Spinal cord (tissue), 10 donors: ENCODE results near the gene LUZP1. TPM values are rescaled to one million over a fixed set of nuclear protein-coding genes. Genes with fewer than 3 reads are reported as not detected.
A peak's percentile ranks its signal among the peaks of the same experiment; 100 is the strongest.
"Not testable (repeated sequence)": the region's sequence is repeated elsewhere in the genome, so short reads cannot be mapped to it uniquely, and the experiment has no call there.

Source experiments
- DNase-seq, 6 donors: peaks; one replicate each; pipeline versions ENCODE4 v3.0.0 to v3.0.0-alpha.2; 2013 to 2015; ENCODE audit warnings: low spot score in 6 of 6, low read depth in 4 of 6
- H3K27ac ChIP-seq: one replicate; pipeline ENCODE4 v1.5.1; 2013; ENCODE audit warnings: low read depth, low read length, control low read depth
- H3K27me3 ChIP-seq: one replicate; pipeline ENCODE4 v1.6.1; 2013; ENCODE audit warnings: low read length; ENCODE audit not compliant: control insufficient read depth, insufficient read depth
- H3K36me3 ChIP-seq: one replicate; pipeline ENCODE4 v1.6.1; 2013; ENCODE audit warnings: low read length; ENCODE audit not compliant: control insufficient read depth, insufficient read depth
- H3K4me1 ChIP-seq: one replicate; pipeline ENCODE4 v1.6.1; 2013; ENCODE audit warnings: low read length; ENCODE audit not compliant: control insufficient read depth, insufficient read depth
- H3K4me3 ChIP-seq: one replicate; pipeline ENCODE4 v1.5.1; 2013; ENCODE audit warnings: low read depth, low read length, control low read depth
- H3K9me3 ChIP-seq: one replicate; pipeline ENCODE4 v1.6.1; 2013; ENCODE audit warnings: low read length; ENCODE audit not compliant: control insufficient read depth, insufficient read depth
- WGBS: methylation state at CpG from one replicate; pipeline ENCODE4 v1.1.5; 2013; ENCODE audit warnings: missing lambda C conversion rate; ENCODE audit not compliant: insufficient coverage; 5-methylcytosine and 5-hydroxymethylcytosine counted together
- polyA plus RNA-seq, 2 donors: library from polyadenylated mRNA; unstranded; fragments of 120-200 nt; gene quantifications; one replicate each; pipeline ENCODE4 v1.2.1, GENCODE V29; 2013; ENCODE audit not compliant: insufficient read length in 2 of 2
- total RNA-seq, 2 donors: library from RNA; depleted of rRNA in 1 of 2; stranded (reverse); fragments of 120-200 nt in 1 of 2; fragments of >200 nt in 1 of 2; gene quantifications; one replicate each; pipeline versions ENCODE4 v1.2.3 to v1.2.4, GENCODE V29; 2013 to 2014
- donor health status: healthy.

Gene LUZP1
- total and polyA plus RNA-seq, 4 donors: 17.6 to 25.4 (median 21.7) TPM

DNA sequence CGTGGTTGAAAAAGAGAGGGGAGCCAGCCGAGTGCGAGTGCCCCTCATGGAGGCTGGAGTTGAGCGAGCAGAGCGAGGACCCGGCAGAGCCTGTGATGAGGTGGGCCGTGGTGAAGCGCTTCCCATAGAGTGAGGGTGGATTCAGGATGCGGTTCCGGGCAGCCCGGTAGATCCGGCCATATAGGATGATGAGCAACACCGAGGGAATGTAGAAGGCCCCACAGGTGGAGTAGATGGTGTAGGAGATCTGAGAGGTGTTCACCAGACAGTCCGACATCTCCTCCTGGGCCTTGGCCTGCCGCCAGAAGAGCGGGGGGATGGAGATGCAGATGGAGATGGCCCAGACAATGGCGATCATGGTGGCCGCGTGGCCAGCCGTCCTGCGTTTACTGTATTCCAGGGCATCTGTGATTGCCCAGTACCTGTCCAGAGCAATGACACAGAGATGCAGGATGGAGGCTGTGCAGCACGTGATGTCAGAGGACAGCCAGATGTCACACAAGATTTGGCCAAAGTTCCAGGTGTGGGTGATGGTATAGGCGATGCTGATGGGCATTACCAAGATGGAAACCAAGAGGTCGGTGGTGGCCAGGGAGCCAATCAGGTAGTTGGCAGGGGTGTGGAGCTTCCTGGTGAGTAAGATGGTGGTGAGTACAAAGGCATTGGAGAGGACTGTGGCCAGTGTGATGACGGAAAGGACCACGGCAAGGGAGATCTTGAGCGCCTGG lies 24.9 kb upstream of the LUZP1 start:
- WGBS: 95% methylated on average over 24 of the region's 27 CpGs
- H3K27me3 ChIP-seq: no peaks in the 10 kb centered on the region
- H3K4me3 ChIP-seq: no peak overlapping the region
- no peaks in the 10 kb centered on the region for H3K4me1 ChIP-seq
- no peak overlapping the region for H3K27ac ChIP-seq
- no peaks in the 10 kb centered on the region for H3K9me3 ChIP-seq
- DNase-seq: no peak
- H3K36me3 ChIP-seq: peaks cover 7% of the 10 kb centered on the region

DNA sequence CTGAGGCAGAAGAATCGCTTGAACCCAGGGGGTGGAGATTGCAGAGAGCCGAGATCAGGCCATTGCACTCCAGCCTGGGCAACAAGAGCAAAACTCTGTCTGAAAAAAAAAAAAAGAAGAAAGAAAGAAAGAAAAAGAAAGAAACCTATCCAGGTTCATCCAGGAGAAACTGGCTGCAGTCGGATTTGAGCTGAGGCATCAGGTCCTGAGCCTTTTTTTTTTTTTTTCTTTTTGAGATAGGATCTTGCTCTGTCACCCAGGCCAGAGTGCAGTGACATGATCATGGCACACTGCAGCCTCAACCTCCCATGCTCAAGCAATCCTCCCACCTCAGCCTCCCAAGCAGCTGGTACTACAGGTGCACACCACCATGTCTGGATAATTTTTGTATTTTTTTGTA lies 22.5 kb upstream of the LUZP1 start:
- DNase-seq: no peak
- H3K27ac ChIP-seq: no peak overlapping the region
- H3K36me3 ChIP-seq: peaks cover 7% of the 10 kb centered on the region
- no peaks in the 10 kb centered on the region for H3K27me3 ChIP-seq
- no peak overlapping the region for H3K4me3 ChIP-seq
- H3K9me3 ChIP-seq: no peaks in the 10 kb centered on the region
- 100% methylated on average over 3 of the region's 3 CpGs for WGBS
- H3K4me1 ChIP-seq: no peaks in the 10 kb centered on the region

DNA sequence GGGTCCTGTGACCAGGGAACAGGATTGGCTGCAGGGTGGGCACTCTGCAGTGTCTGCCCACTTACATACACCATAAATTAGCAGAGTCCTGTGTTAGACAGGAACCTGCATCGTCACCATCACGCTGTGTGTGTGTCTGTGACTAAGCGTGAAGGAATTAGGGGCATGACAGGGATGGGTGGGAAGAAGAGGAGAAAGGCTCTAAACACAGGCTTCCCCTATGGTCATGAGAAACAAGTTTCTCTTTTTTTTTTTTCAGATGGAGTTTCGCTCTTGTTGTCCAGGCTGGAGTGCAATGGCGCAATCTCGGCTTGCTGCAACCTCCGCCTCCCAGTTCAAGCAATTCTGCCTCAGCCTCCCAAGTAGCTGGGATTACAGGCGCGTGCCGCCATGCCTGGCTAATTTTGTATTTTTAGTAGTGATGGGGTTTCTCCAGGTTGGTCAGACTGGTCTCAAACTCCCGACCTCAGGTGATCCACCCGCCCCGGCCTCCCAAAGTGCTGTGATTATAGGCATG lies 20.3 kb upstream of the LUZP1 start:
- H3K27ac ChIP-seq, H3K4me3 ChIP-seq, DNase-seq, H3K4me1 ChIP-seq, H3K27me3 ChIP-seq, H3K36me3 ChIP-seq, H3K9me3 ChIP-seq: not testable (repeated sequence)
- WGBS: 97% methylated on average over 5 of the region's 13 CpGs

DNA sequence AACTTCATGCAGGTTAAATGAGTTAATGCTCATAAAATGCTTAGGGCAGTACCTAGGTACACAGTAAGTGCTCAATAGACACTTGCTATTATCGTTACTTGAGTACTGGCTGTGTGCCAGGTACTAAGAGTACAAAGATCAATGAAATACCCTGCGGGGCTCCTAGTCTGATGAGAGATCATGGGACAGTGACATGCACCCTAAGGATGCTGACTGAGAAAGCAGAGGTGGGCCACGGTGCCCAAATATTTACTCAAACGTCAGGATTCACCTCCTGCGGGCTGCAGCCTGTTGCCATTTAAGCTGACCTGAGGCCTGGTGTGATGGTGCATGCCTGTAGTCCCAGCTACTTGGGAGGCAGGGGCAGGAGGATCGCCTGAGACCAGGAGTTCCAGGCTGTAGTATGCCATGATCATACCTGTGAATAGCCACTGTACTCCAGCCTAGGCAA lies 19.8 kb upstream of the LUZP1 start:
- Histone ChIP-seq H3K4me3 (no peak overlapping the region), H3K27me3 (no peaks in the 10 kb centered on the region), H3K27ac (no peak overlapping the region), H3K9me3 (no peaks in the 10 kb centered on the region), H3K4me1 (peaks cover 4% of the 10 kb centered on the region), H3K36me3 (peaks cover 5% of the 10 kb centered on the region)
- WGBS: 59% methylated on average over 5 of the region's 6 CpGs
- no peak for DNase-seq

- Histone ChIP-seq H3K4me1 (peaks cover 4% of the 10 kb centered on the region), H3K27ac (no peak overlapping the region), H3K36me3 (no peaks in the 10 kb centered on the region), H3K4me3 (no peak overlapping the region), H3K9me3 (no peaks in the 10 kb centered on the region), H3K27me3 (no peaks in the 10 kb centered on the region)
- DNase-seq: no peak
- 91% methylated on average over 4 of the region's 5 CpGs for WGBS
Measured at GRCh38 chr1:23187637-23188036, 19.0 kb upstream of the LUZP1 start.

DNA sequence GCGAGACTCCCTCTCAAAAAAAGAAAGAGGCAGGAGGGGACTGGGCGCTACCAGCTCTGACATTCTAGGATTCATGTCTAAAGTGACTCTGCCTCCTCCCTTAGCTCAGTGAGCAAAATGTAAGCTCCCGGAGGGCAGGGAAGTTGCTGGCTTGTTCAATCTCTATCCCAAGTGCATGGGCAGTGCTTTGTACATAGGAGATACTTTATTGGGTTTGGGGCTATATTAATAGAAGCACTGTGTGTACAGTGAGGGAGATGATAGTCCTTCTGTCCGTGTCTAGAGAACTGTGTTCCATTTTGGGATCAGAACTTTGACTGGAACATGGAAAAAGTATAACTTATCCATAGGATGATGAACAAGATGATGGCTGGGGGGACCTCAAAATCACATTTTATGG lies 16.7 kb upstream of the LUZP1 start:
- 77% methylated on average over 4 of the region's 4 CpGs for WGBS
- Histone ChIP-seq H3K4me1 (peaks cover 4% of the 10 kb centered on the region), H3K4me3 (no peak overlapping the region), H3K9me3 (no peaks in the 10 kb centered on the region), H3K27ac (no peak overlapping the region), H3K27me3 (no peaks in the 10 kb centered on the region), H3K36me3 (no peaks in the 10 kb centered on the region)
- no peak for DNase-seq

DNA sequence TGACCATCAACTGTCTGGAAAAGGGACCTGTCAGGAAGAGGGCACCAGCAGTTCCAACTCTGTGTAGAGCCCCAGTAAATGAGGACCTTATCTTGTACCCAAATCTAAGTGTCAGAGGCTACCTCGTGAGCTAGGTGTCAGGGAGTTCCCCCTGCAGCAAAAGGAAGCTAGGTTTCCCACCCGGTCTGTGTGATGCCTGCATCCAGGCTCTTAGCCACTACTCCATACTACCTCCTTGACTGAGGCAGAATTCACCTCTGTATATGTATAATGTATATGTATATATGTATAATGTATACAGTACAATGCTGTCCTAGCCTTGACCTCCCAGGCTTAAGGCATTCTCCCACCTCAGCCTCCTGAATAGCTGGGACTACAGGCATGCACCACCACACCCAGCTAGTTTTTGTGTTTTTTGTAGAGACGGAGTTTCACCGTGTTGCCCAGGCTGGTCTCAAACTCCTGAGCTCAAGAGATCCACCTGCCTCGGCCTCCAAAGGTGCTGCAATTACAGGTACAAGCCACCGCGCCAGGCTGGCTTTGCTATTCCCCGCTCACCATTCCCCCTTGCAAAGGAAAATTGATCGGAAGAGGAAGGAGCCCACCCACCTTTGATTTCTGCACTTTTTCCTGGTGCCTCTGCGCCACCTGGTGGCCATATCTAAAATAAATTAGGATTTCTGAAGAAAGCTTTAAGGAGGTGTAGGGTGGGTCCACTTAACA lies 15.7 kb upstream of the LUZP1 start:
- Histone ChIP-seq H3K9me3 (no peaks in the 10 kb centered on the region), H3K36me3 (no peaks in the 10 kb centered on the region), H3K4me3 (peak overlapping the region; percentile 10), H3K4me1 (peaks cover 4% of the 10 kb centered on the region), H3K27me3 (no peaks in the 10 kb centered on the region), H3K27ac (no peak overlapping the region)
- whole genome bisulfite sequencing: 56% methylated on average over 4 of the region's 10 CpGs
- DNase-seq: peak in 3 of 6 donors; percentile 57 to 94 (median 85)

- 100% methylated on average over 1 of the region's 2 CpGs for WGBS
- DNase-seq: no peak
- Histone ChIP-seq H3K4me1 (peaks cover 17% of the 10 kb centered on the region), H3K9me3 (no peaks in the 10 kb centered on the region), H3K27ac (no peak overlapping the region), H3K36me3 (no peaks in the 10 kb centered on the region), H3K27me3 (no peaks in the 10 kb centered on the region), H3K4me3 (no peak overlapping the region)
Measured at GRCh38 chr1:23179862-23180261, 11.2 kb upstream of the LUZP1 start.

DNA sequence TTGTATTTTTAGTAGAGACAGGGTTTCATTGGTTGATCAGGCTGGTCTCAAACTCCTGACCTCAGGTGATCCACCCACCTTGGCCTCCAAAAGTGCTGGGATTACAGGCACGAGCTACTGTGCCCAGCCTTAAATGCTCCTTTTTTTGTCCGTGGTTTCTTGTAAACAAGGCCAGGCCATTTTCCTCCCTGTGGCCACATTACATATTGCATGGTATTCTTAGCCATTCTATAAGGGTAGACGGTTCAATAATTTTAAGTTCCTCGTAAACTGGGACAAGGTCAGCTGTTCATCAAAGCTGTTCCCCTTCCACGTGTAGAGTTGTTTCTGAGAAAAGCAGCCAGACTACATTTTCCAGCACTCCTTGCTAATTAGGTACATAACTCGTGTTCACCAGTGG lies 10.3 kb upstream of the LUZP1 start:
- no peak overlapping the region for H3K4me3 ChIP-seq
- no peaks in the 10 kb centered on the region for H3K27me3 ChIP-seq
- H3K36me3 ChIP-seq: no peaks in the 10 kb centered on the region
- WGBS: 67% methylated on average over 1 of the region's 6 CpGs
- no peaks in the 10 kb centered on the region for H3K9me3 ChIP-seq
- H3K27ac ChIP-seq: no peak overlapping the region
- peak in 2 of 6 donors; percentile 17 to 47 for DNase-seq
- peaks cover 13% of the 10 kb centered on the region for H3K4me1 ChIP-seq

GRCh38 chr1:23178414-23178813 lies 9.8 kb upstream of the LUZP1 start:
- Histone ChIP-seq H3K36me3 (no peaks in the 10 kb centered on the region), H3K4me3 (no peak overlapping the region), H3K9me3 (no peaks in the 10 kb centered on the region), H3K27ac (no peak overlapping the region), H3K27me3 (no peaks in the 10 kb centered on the region), H3K4me1 (peaks cover 13% of the 10 kb centered on the region)
- DNase-seq: no peak
- WGBS: 90% methylated on average over 4 of the region's 6 CpGs
